B cell (primary cell): Measurements from ENCODE around the gene CCL25. TPM values are rescaled to one million over a fixed set of nuclear protein-coding genes. Genes with fewer than 3 reads are reported as not detected.

ENCODE experiments used
- ATAC-seq: fragments of 200-7000 bp; cut with Tn5 transposase; one replicate; pipeline ENCODE4 v1.10.0; 2021; ENCODE audit warnings: low read depth, mild to moderate bottlenecking, moderate number of reproducible peaks, moderate library complexity
- CTCF ChIA-PET: fragments of 350-600 bp; sonication (Branson Sonifier 250); formaldehyde crosslinking; loops from one replicate; lab custom pipeline; 2021; ENCODE audit warnings: antibody characterized with exemption, inconsistent platforms; lab: Charles Lee
- POLR2A ChIA-PET: fragments of 350-600 bp; sonication (Branson Sonifier 250); formaldehyde crosslinking; loops from one replicate; lab custom pipeline; 2021; ENCODE audit warnings: antibody characterized with exemption; lab: Charles Lee
- DNase-seq: peaks from one replicate; pipeline ENCODE4 v3.0.0; 2013
- H2AFZ ChIP-seq: 2 replicates; pipeline ENCODE4 v1.6.1; 2012; ENCODE audit warnings: mild to moderate bottlenecking, low read depth, low read length; ENCODE audit not compliant: insufficient read depth, poor library complexity, severe bottlenecking
- H3K27ac ChIP-seq, 2 donors: 1 replicate in 1 of 2; 2 replicates in 1 of 2; pipeline ENCODE4 v1.5.1; 2012 to 2013; ENCODE audit warnings: low read length in 2 of 2, mild to moderate bottlenecking in 2 of 2, moderate library complexity in 1 of 2
- H3K27me3 ChIP-seq, 4 experiments: fragments of 200-600 bp in 1 of 4; sonication (generic) in 1 of 4; replicated peaks in 1 of 4; 1 replicate in 2 of 4; 2 replicates in 2 of 4; pipeline versions ENCODE4 v1.6.1 to v1.7.0; 2013 to 2016; ENCODE audit warnings: low read length in 3 of 4, mild to moderate bottlenecking in 2 of 4, mixed read lengths in 1 of 4, moderate library complexity in 1 of 4; ENCODE audit not compliant: insufficient read depth in 4 of 4, control insufficient read depth in 3 of 4; ENCODE audit errors: control extremely low read depth in 1 of 4
- H3K36me3 ChIP-seq, 2 experiments: replicated peaks in 1 of 2; 1 replicate in 1 of 2; 2 replicates in 1 of 2; pipeline versions ENCODE4 v1.6.1 to v1.7.1; 2013; ENCODE audit warnings: low read length in 1 of 2; ENCODE audit not compliant: insufficient read depth in 2 of 2, control insufficient read depth in 1 of 2; ENCODE audit errors: control extremely low read depth in 1 of 2, extremely low read depth in 1 of 2
- H3K4me1 ChIP-seq, 2 donors: fragments of 200-600 bp in 1 of 2; sonication (generic) in 1 of 2; 1 replicate in 1 of 2; 2 replicates in 1 of 2; pipeline versions ENCODE4 v1.5.1 to v1.6.1; 2013 to 2017; ENCODE audit warnings: low read length in 2 of 2; ENCODE audit not compliant: control insufficient read depth in 2 of 2, insufficient read depth in 2 of 2
- H3K4me2 ChIP-seq: replicated peaks from 2 replicates; pipeline ENCODE3; 2012; ENCODE audit warnings: mild to moderate bottlenecking, low read depth, low read length; ENCODE audit not compliant: poor library complexity, severe bottlenecking
- H3K4me3 ChIP-seq, 5 experiments: fragments of 200-600 bp in 1 of 5; sonication (generic) in 1 of 5; 1 replicate in 3 of 5; 2 replicates in 2 of 5; pipeline versions ENCODE4 v1.5.1 to v1.7.0; 2011 to 2016; ENCODE audit warnings: low read length in 4 of 5, mild to moderate bottlenecking in 4 of 5, low read depth in 2 of 5, control low read depth in 1 of 5, moderate library complexity in 1 of 5; ENCODE audit not compliant: insufficient read depth in 1 of 5; ENCODE audit errors: control extremely low read depth in 1 of 5, extremely low read depth in 1 of 5
- H3K79me2 ChIP-seq: fragments of 200-600 bp; sonication (generic); one replicate; pipeline ENCODE4 v1.6.0; 2016; ENCODE audit warnings: low read length; ENCODE audit not compliant: control insufficient read depth, insufficient read depth
- H3K9ac ChIP-seq: fragments of 200-600 bp; sonication (generic); 2 replicates; pipeline ENCODE4 v1.6.1; 2017; ENCODE audit warnings: mild to moderate bottlenecking, low read length, moderate library complexity
- H3K9me3 ChIP-seq, 3 donors: one replicate each; pipeline versions ENCODE4 v1.6.1 to v1.7.1; 2013; ENCODE audit warnings: low read length in 2 of 3; ENCODE audit not compliant: control insufficient read depth in 2 of 3, insufficient read depth in 1 of 3; ENCODE audit errors: control extremely low read depth in 1 of 3
- H4K20me1 ChIP-seq: 2 replicates; pipeline ENCODE4 v1.6.0; 2012; ENCODE audit warnings: mild to moderate bottlenecking, low read length; ENCODE audit not compliant: insufficient read depth, control insufficient read depth, poor library complexity, severe bottlenecking
- H3K27ac Mint-ChIP-seq: one replicate; pipeline ENCODE4 v1.8.0; 2021; ENCODE audit warnings: mixed read lengths
- H3K27me3 Mint-ChIP-seq: one replicate; pipeline ENCODE4 v1.8.0; 2021; ENCODE audit warnings: mixed read lengths
- H3K4me1 Mint-ChIP-seq: one replicate; pipeline ENCODE4 v1.8.0; 2021; ENCODE audit warnings: mixed read lengths
- H3K4me3 Mint-ChIP-seq: one replicate; pipeline ENCODE4 v1.8.0; 2021; ENCODE audit warnings: mixed read lengths
- H3K9me3 Mint-ChIP-seq: one replicate; pipeline ENCODE4 v1.8.0; 2022; ENCODE audit warnings: mixed read lengths; ENCODE audit not compliant: insufficient read depth
- CTCF ChIP-seq: fragments of 200-600 bp; IDR thresholded peaks from one replicate; pipeline ENCODE4 v1.8.0; 2022; ENCODE audit warnings: antibody characterized with exemption, mild to moderate bottlenecking
- EZH2 ChIP-seq: IDR thresholded peaks from 2 replicates; pipeline ENCODE4 v1.6.1; 2012; ENCODE audit warnings: borderline replicate concordance, low read depth, mild to moderate bottlenecking, moderate library complexity, low read length; ENCODE audit not compliant: insufficient read depth, poor library complexity, severe bottlenecking
- WGBS: methylation state at CpG from one replicate; pipeline ENCODE4 v1.1.5; 2013; ENCODE audit warnings: missing lambda C conversion rate; ENCODE audit not compliant: insufficient coverage; 5-methylcytosine and 5-hydroxymethylcytosine counted together
- intact Hi-C: fragments of 100-400 bp; cut with micrococcal nuclease; formaldehyde crosslinking; loops from one replicate; pipeline ENCODE4 v1.10.0; 2022
- polyA plus RNA-seq: library from polyadenylated mRNA; depleted of rRNA; stranded (reverse); fragments of >200 nt; gene quantifications from 2 replicates; pipeline ENCODE4 v1.2.3, GENCODE V29; 2012
- total RNA-seq, 2 donors: library from RNA; stranded (reverse); fragments of 120-200 nt in 1 of 2; gene quantifications; 1 replicate in 1 of 2; 2 replicates in 1 of 2; pipeline versions ENCODE4 v1.2.3 to v1.2.4, GENCODE V29; 2013 to 2022

The CCL25 gene
- total and polyA plus RNA-seq, 2 donors (not counting 1 experiment from before 2014, with no cell fraction given): 0.28 TPM; not detected in 1

- Histone ChIP-seq H3K4me1 (no peaks in the 10 kb centered on the region), H3K27ac (no peak overlapping the region), H3K36me3 (no peaks in the 10 kb centered on the region), H3K9ac (no peak overlapping the region), H3K4me3 (no peak overlapping the region), H3K4me2 (no peak overlapping the region), H3K79me2 (no peaks in the 10 kb centered on the region), H2AFZ (no peak overlapping the region), H3K27me3 (peaks cover 0 to 12% (median 2%) of the 10 kb centered on the region in 4 experiments), H3K9me3 (peaks cover 0 to 39% (median 5%) of the 10 kb centered on the region in 3 donors), H4K20me1 (no peaks in the 10 kb centered on the region)
- H3K27me3 Mint-ChIP-seq: peaks cover 22% of the 10 kb centered on the region
- no peaks in the 10 kb centered on the region for H3K4me1 Mint-ChIP-seq
- ChIA-PET CTCF (no interaction called here), POLR2A (no interaction called here)
- DNase-seq: no peak
- no peaks in the 10 kb centered on the region for H3K9me3 Mint-ChIP-seq
- TF ChIP-seq EZH2 (no peak), CTCF (no peak)
- no peak overlapping the region for H3K27ac Mint-ChIP-seq
- no peak for ATAC-seq
- H3K4me3 Mint-ChIP-seq: no peak overlapping the region
- 60% methylated on average over 2 of the region's 2 CpGs for WGBS
- intact Hi-C loops: no loop called here
Measured at GRCh38 chr19:8107301-8107903, 54.8 kb downstream of the CCL25 start.

DNA sequence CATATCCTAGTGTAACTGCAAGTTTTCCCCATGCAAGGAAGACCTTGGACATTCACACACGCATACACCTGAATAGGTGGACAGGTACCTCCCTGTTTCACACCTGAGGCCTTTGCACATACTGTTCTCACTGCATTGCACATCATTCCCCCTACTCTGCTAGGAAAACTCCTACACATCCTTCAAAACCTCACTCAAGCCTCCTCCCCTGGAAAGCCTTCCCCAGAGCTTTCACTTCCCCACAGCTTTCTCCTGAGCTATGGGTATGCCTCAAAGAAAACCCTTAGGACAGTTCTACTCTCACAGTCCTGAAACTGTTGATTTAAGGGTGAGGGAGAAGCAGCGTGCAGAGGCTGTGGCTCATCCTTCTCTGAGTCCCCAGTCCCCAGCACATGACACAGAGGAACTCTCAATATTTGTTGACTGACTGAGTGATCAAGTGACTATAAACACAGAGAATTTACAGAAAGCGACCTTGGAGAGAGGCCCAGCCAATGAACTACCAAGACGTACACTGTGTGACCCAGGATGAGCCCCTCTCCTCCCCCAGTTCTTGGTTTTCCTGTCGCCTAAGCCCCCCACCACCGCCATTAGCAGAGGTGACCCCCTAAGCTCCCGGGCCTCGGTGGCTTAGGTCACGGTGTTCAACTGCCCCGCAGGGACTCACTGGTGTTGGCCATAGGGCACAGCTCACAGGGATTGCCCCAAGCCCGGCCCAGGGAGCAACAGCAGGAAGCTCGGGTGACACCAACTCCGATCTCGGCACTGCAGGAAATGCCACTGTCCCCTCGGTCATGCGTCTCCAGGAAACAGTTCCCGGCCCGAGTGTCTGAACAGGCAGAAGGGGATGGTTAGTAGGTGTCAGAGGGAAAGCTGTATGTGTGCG, 56.2 kb downstream of the CCL25 start:
- intact Hi-C loops: no loop called here
- Mint-ChIP-seq H3K9me3 (no peaks in the 10 kb centered on the region), H3K4me3 (no peak overlapping the region), H3K27ac (no peak overlapping the region), H3K27me3 (peaks cover 17% of the 10 kb centered on the region), H3K4me1 (no peaks in the 10 kb centered on the region)
- CTCF ChIA-PET: no interaction called here
- TF ChIP-seq CTCF (no peak), EZH2 (no peak)
- H3K9ac ChIP-seq: no peak overlapping the region
- no peak for ATAC-seq
- H3K27ac ChIP-seq: no peak overlapping the region
- no peaks in the 10 kb centered on the region for H3K79me2 ChIP-seq
- no peak overlapping the region for H3K4me3 ChIP-seq
- H3K27me3 ChIP-seq: peaks cover 0 to 12% (median 2%) of the 10 kb centered on the region in 4 experiments
- H3K4me1 ChIP-seq: no peaks in the 10 kb centered on the region
- no peaks in the 10 kb centered on the region for H3K36me3 ChIP-seq
- no peaks in the 10 kb centered on the region for H4K20me1 ChIP-seq
- POLR2A ChIA-PET: interaction anchor here (0.7 kb wide), 1 partner anchor 128 kb away, joined by 4 read pairs; no protein-coding TSS in a partner anchor
- WGBS: 60% methylated on average over 18 of the region's 19 CpGs
- DNase-seq: no peak
- H3K4me2 ChIP-seq: no peak overlapping the region
- peaks cover 0 to 32% (median 5%) of the 10 kb centered on the region in 3 donors for H3K9me3 ChIP-seq
- H2AFZ ChIP-seq: no peak overlapping the region
